Mesendoderm (in vitro differentiated cells): Measurements from ENCODE around the gene IL2RG.

Source experiments
- DNase-seq: peaks from one replicate; pipeline ENCODE4 v3.0.0; 2013
- H2AK5ac ChIP-seq: 2 replicates; pipeline ENCODE4 v1.6.1; 2013; ENCODE audit warnings: low read length, inconsistent platforms
- H2BK120ac ChIP-seq: 2 replicates; pipeline ENCODE4 v1.6.1; 2013; ENCODE audit warnings: low read depth, mild to moderate bottlenecking, low read length, moderate library complexity, mixed read lengths
- H2BK15ac ChIP-seq: replicated peaks from 2 replicates; pipeline ENCODE4 v1.6.1; 2013; ENCODE audit warnings: low read depth, mild to moderate bottlenecking, moderate library complexity
- H2BK5ac ChIP-seq: 2 replicates; pipeline ENCODE4 v1.6.1; 2013; ENCODE audit warnings: low read length, inconsistent platforms
- H3K18ac ChIP-seq: 2 replicates; pipeline ENCODE4 v1.6.1; 2013; ENCODE audit warnings: mild to moderate bottlenecking, low read length, mixed read lengths
- H3K23ac ChIP-seq: one replicate; pipeline ENCODE4 v1.6.1; 2013; ENCODE audit warnings: low read length
- H3K27ac ChIP-seq: 2 replicates; pipeline ENCODE4 v1.5.1; 2013; ENCODE audit warnings: low read depth, mild to moderate bottlenecking, inconsistent platforms, low read length, moderate library complexity
- H3K27me3 ChIP-seq: 2 replicates; pipeline ENCODE4 v1.6.1; 2013; ENCODE audit warnings: low read length, control low read depth, mild to moderate bottlenecking, inconsistent platforms; ENCODE audit not compliant: insufficient read depth, poor library complexity
- H3K36me3 ChIP-seq: 2 replicates; pipeline ENCODE4 v1.6.1; 2013; ENCODE audit warnings: low read length, inconsistent platforms; ENCODE audit not compliant: control insufficient read depth, insufficient read depth
- H3K4ac ChIP-seq: one replicate; pipeline ENCODE4 v1.6.1; 2013; ENCODE audit warnings: low read depth, mild to moderate bottlenecking, low read length, moderate library complexity
- H3K4me1 ChIP-seq: 2 replicates; pipeline ENCODE4 v1.6.1; 2013; ENCODE audit warnings: low read depth, low read length, inconsistent platforms; ENCODE audit not compliant: control insufficient read depth
- H3K4me2 ChIP-seq: 2 replicates; pipeline ENCODE4 v1.6.1; 2013; ENCODE audit warnings: low read length
- H3K4me3 ChIP-seq: 2 replicates; pipeline ENCODE4 v1.5.1; 2013; ENCODE audit warnings: mild to moderate bottlenecking, low read length
- H3K56ac ChIP-seq: one replicate; pipeline ENCODE4 v1.6.1; 2013; ENCODE audit warnings: low read length
- H3K79me1 ChIP-seq: 2 replicates; pipeline ENCODE4 v1.6.1; 2013; ENCODE audit warnings: low read length, inconsistent platforms
- H3K79me2 ChIP-seq: 2 replicates; pipeline ENCODE4 v1.6.1; 2013; ENCODE audit warnings: mild to moderate bottlenecking, low read length; ENCODE audit not compliant: control insufficient read depth, insufficient read depth
- H3K9ac ChIP-seq: 2 replicates; pipeline ENCODE4 v1.6.1; 2013; ENCODE audit warnings: low read length, inconsistent platforms
- H4K5ac ChIP-seq: one replicate; pipeline ENCODE4 v1.6.1; 2013; ENCODE audit warnings: low read length
- H4K8ac ChIP-seq: one replicate; pipeline ENCODE4 v1.6.1; 2013; ENCODE audit warnings: low read depth, mild to moderate bottlenecking, control low read depth, low read length, moderate library complexity
- WGBS: extraction: QIAGEN DNeasy Blood & Tissue Kit; methylation state at CpG from one replicate; pipeline ENCODE4 v1.1.7; 2013; ENCODE audit warnings: low lambda C conversion rate, missing lambda C conversion rate; ENCODE audit not compliant: insufficient coverage; ENCODE audit errors: extremely low coverage; 5-methylcytosine and 5-hydroxymethylcytosine counted together

The IL2RG gene

DNA sequence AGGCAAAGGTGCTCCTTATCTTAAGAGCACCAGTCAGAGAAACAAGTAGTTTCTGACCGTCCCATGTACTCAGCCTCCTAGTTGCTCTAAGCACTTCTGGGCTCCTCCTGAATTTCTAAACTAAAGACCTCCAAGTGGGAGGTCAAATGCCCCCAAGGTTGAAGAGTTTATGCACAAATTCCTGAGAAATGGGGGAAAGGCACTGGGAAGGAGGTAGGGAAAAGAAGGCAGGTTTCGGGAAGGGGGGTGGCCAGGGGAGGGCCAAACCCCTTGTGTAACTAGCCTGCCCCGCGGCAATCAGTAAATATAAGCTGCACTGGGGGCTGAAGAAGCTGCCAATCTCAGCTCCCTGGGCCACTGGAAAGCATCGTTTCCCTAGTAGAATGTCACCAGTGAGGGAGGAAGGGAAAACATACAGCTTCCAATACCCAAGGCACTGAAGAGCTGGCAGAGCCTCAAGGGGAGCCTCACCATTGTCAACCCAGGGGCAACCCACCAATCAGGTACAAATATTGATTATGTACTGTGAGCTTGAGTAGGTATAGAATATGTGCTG lies 12.3 kb downstream of the IL2RG start:
- H3K18ac ChIP-seq = no peak overlapping the region
- H3K56ac ChIP-seq = peak overlapping the region; percentile 25
- H3K4me3 ChIP-seq = no peak overlapping the region
- H3K79me2 ChIP-seq = no peaks in the 10 kb centered on the region
- H4K5ac ChIP-seq = no peak overlapping the region
- WGBS = no CpG with 5 or more reads among the region's 5 CpGs
- no peak overlapping the region for H2BK5ac ChIP-seq
- no peak overlapping the region for H2BK120ac ChIP-seq
- peaks cover 9% of the 10 kb centered on the region for H3K4me1 ChIP-seq
- no peak overlapping the region for H2AK5ac ChIP-seq
- no peak overlapping the region for H4K8ac ChIP-seq
- no peak overlapping the region for H2BK15ac ChIP-seq
- H3K9ac ChIP-seq = no peak overlapping the region
- no peak overlapping the region for H3K4ac ChIP-seq
- H3K23ac ChIP-seq = no peak overlapping the region
- peak; percentile 62 for DNase-seq
- H3K27ac ChIP-seq = peak overlapping the region; percentile 49
- H3K36me3 ChIP-seq = no peaks in the 10 kb centered on the region
- H3K4me2 ChIP-seq = no peak overlapping the region
- H3K27me3 ChIP-seq = no peaks in the 10 kb centered on the region
- no peaks in the 10 kb centered on the region for H3K79me1 ChIP-seq

DNA sequence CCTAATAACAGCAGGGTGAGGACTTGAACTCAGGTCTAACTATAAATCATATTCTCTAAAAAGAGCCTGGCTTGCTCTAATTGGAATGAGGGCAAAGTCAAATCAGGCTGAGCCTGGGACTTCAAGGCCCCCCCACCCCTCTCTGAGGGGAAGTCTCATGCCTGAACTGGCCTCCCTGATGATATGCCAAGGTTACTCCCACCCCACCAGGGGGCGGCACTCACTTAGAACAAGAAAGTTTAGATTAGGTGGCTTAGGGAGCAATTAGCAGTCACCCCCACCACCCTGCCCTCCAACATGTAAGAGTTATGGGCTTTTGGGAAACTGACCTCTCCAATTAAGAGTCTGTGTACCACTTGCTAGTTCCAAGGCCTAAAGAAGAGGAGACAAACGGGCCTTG lies 13.1 kb downstream of the IL2RG start:
- Histone ChIP-seq H2BK5ac (no peak overlapping the region), H3K27ac (no peak overlapping the region), H3K36me3 (no peaks in the 10 kb centered on the region), H3K4me1 (peaks cover 9% of the 10 kb centered on the region), H3K56ac (no peak overlapping the region), H3K18ac (no peak overlapping the region), H3K4me2 (no peak overlapping the region), H4K8ac (no peak overlapping the region), H2BK120ac (no peak overlapping the region), H4K5ac (no peak overlapping the region), H3K27me3 (no peaks in the 10 kb centered on the region), H3K79me2 (no peaks in the 10 kb centered on the region), H3K23ac (no peak overlapping the region), H3K9ac (no peak overlapping the region), H3K4me3 (no peak overlapping the region), H3K79me1 (no peaks in the 10 kb centered on the region), H3K4ac (peak overlapping the region; percentile 3), H2BK15ac (no peak overlapping the region), H2AK5ac (no peak overlapping the region)
- DNase-seq = peak; percentile 56
- WGBS = no CpG with 5 or more reads among the region's 2 CpGs

GRCh38 chrX:71096760-71097032 lies 14.7 kb downstream of the IL2RG start:
- no CpG with 5 or more reads among the region's 9 CpGs for WGBS
- peak overlapping the region; percentile 67 for H3K9ac ChIP-seq
- H3K23ac ChIP-seq = no peak overlapping the region
- no peak overlapping the region for H4K5ac ChIP-seq
- no peak overlapping the region for H2AK5ac ChIP-seq
- peaks cover 5% of the 10 kb centered on the region for H3K4me1 ChIP-seq
- no peak overlapping the region for H4K8ac ChIP-seq
- no peak overlapping the region for H3K18ac ChIP-seq
- H3K4ac ChIP-seq = no peak overlapping the region
- no peak overlapping the region for H3K27ac ChIP-seq
- DNase-seq = no peak
- no peaks in the 10 kb centered on the region for H3K27me3 ChIP-seq
- H3K4me2 ChIP-seq = peak overlapping the region; percentile 80
- no peak overlapping the region for H2BK120ac ChIP-seq
- no peak overlapping the region for H2BK15ac ChIP-seq
- H3K56ac ChIP-seq = peak overlapping the region; percentile 79
- peak overlapping the region; percentile 73 for H3K4me3 ChIP-seq
- no peak overlapping the region for H2BK5ac ChIP-seq
- H3K36me3 ChIP-seq = no peaks in the 10 kb centered on the region
- no peaks in the 10 kb centered on the region for H3K79me1 ChIP-seq
- H3K79me2 ChIP-seq = no peaks in the 10 kb centered on the region

- no peak overlapping the region for H2BK15ac ChIP-seq
- no peaks in the 10 kb centered on the region for H3K36me3 ChIP-seq
- H2AK5ac ChIP-seq = no peak overlapping the region
- no peak overlapping the region for H2BK5ac ChIP-seq
- peak overlapping the region; percentile 79 for H3K18ac ChIP-seq
- H3K79me1 ChIP-seq = no peaks in the 10 kb centered on the region
- H3K4ac ChIP-seq = peak overlapping the region; percentile 70
- H4K5ac ChIP-seq = no peak overlapping the region
- H4K8ac ChIP-seq = no peak overlapping the region
- no peaks in the 10 kb centered on the region for H3K27me3 ChIP-seq
- peak; percentile 75 for DNase-seq
- H2BK120ac ChIP-seq = no peak overlapping the region
- H3K79me2 ChIP-seq = no peaks in the 10 kb centered on the region
- H3K23ac ChIP-seq = no peak overlapping the region
- peaks cover 2% of the 10 kb centered on the region for H3K4me1 ChIP-seq
- WGBS = no CpG with 5 or more reads among the region's 46 CpGs
- H3K4me2 ChIP-seq = peak overlapping the region; percentile 80
- H3K56ac ChIP-seq = peak overlapping the region; percentile 79
- H3K9ac ChIP-seq = peak overlapping the region; percentile 67
- H3K27ac ChIP-seq = no peak overlapping the region
- H3K4me3 ChIP-seq = peak overlapping the region; percentile 73
These were observed 15.2 kb downstream of the IL2RG start for GRCh38 chrX:71095981-71096759.

DNA sequence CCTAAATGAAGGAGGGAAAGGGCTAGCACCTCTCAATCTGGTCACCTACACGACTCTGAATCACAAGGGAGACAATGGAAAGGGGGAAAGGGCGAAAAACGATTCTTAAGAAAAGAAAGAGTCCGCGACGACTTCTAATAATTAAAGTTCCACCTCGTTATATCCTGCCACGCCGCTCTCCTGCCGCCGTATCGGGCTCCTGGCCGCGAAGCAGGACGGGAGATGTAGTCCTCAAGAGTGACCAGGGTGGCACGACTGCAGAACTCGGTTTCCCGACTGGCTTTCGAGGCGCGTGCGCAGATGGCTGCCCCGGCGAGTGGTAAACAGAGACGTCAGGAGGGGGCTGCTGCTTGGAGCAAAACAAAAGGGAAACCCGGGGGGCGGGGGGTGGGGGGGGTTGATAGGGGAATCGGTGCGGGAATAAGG lies 15.8 kb downstream of the IL2RG start, which contains the start of gene FOXO4:
TSS of gene FOXO4 (plus strand) at position 297 of the 426 bp plus-strand sequence. CDS start 678 bp downstream, outside the sequence.
- peak; percentile 94 for DNase-seq
- Histone ChIP-seq H3K4me2 (peak within 1 kb of the TSS; percentile 80), H3K9ac (peak within 1 kb of the TSS; percentile 72), H3K18ac (peak within 1 kb of the TSS; percentile 79), H2AK5ac (no peak within 1 kb of the TSS), H3K27me3 (no peaks in the 10 kb centered on the region), H3K23ac (no peak within 1 kb of the TSS), H2BK120ac (no peak within 1 kb of the TSS), H3K79me2 (no peaks in the 10 kb centered on the region), H3K79me1 (no peaks in the 10 kb centered on the region), H3K4me1 (peaks cover 2% of the 10 kb centered on the region), H2BK5ac (no peak within 1 kb of the TSS), H2BK15ac (no peak within 1 kb of the TSS), H4K8ac (no peak within 1 kb of the TSS), H3K56ac (peak within 1 kb of the TSS; percentile 79), H3K4ac (peak within 1 kb of the TSS; percentile 70), H3K4me3 (peak within 1 kb of the TSS; percentile 73), H3K27ac (no peak within 1 kb of the TSS), H3K36me3 (no peaks in the 10 kb centered on the region), H4K5ac (no peak within 1 kb of the TSS)
- no CpG with 5 or more reads among the region's 29 CpGs for WGBS
